Neural progenitor cell (in vitro differentiated cells): ENCODE measurements around the gene ALLC. TPM values are rescaled to one million over a fixed set of nuclear protein-coding genes. Genes with fewer than 3 reads are reported as not detected.

ENCODE experiments used
- DNase-seq: peaks from one replicate; pipeline ENCODE4 v3.0.0-alpha.2; 2016; ENCODE audit warnings: low spot score
- H2AFZ ChIP-seq: fragments of 200-600 bp; sonication (generic); replicated peaks from 2 replicates; pipeline ENCODE4 v1.6.1; 2016; ENCODE audit warnings: antibody characterized with exemption
- H3F3A ChIP-seq: fragments of 200-600 bp; sonication (generic); 2 replicates; pipeline ENCODE4 v1.6.1; 2016; ENCODE audit warnings: antibody characterized with exemption, low read depth
- H3K27ac ChIP-seq: fragments of 200-600 bp; sonication (generic); 2 replicates; pipeline ENCODE4 v1.5.1; 2016; ENCODE audit warnings: mild to moderate bottlenecking
- H3K27me3 ChIP-seq: fragments of 200-600 bp; sonication (generic); 2 replicates; pipeline ENCODE4 v1.6.1; 2016; ENCODE audit warnings: mild to moderate bottlenecking, moderate library complexity
- H3K36me3 ChIP-seq: fragments of 200-600 bp; sonication (generic); 2 replicates; pipeline ENCODE4 v1.5.1; 2016
- H3K4me1 ChIP-seq: fragments of 200-600 bp; sonication (generic); 2 replicates; pipeline ENCODE4 v1.6.1; 2016; ENCODE audit warnings: mixed run types
- H3K4me2 ChIP-seq: fragments of 200-600 bp; sonication (generic); 2 replicates; pipeline ENCODE4 v1.6.1; 2016
- H3K4me3 ChIP-seq: fragments of 200-600 bp; sonication (generic); 2 replicates; pipeline ENCODE4 v1.5.1; 2016
- H3K79me2 ChIP-seq: fragments of 200-600 bp; sonication (generic); 2 replicates; pipeline ENCODE4 v1.6.1; 2016; ENCODE audit warnings: low read depth
- H3K9ac ChIP-seq: fragments of 200-600 bp; sonication (generic); 2 replicates; pipeline ENCODE4 v1.6.1; 2016
- H3K9me3 ChIP-seq: fragments of 200-600 bp; sonication (generic); 2 replicates; pipeline ENCODE4 v1.5.1; 2016; ENCODE audit warnings: low read depth
- H4K20me1 ChIP-seq: fragments of 200-600 bp; sonication (generic); 2 replicates; pipeline ENCODE4 v1.6.1; 2016; ENCODE audit warnings: low read depth
- H3K27ac Mint-ChIP-seq: 3 replicates; pipeline ENCODE4 v1.8.0; 2021; ENCODE audit warnings: mixed read lengths
- H3K27me3 Mint-ChIP-seq: 2 replicates; pipeline ENCODE4 v1.8.0; 2022; ENCODE audit warnings: low read depth, mild to moderate bottlenecking, inconsistent platforms, moderate library complexity, mixed read lengths; ENCODE audit not compliant: insufficient read depth
- H3K36me3 Mint-ChIP-seq: 3 replicates; pipeline ENCODE4 v1.8.0; 2021; ENCODE audit warnings: mixed read lengths
- H3K4me1 Mint-ChIP-seq: 3 replicates; pipeline ENCODE4 v1.8.0; 2021; ENCODE audit warnings: mixed read lengths
- H3K4me3 Mint-ChIP-seq: 3 replicates; pipeline ENCODE4 v1.8.0; 2021; ENCODE audit warnings: mild to moderate bottlenecking, moderate library complexity, mixed read lengths
- H3K9me3 Mint-ChIP-seq: 3 replicates; pipeline ENCODE4 v1.8.0; 2020; ENCODE audit warnings: mixed read lengths
- EZH2 ChIP-seq: fragments of 200-600 bp; sonication (generic); IDR thresholded peaks from 2 replicates; pipeline ENCODE4 v1.6.1; 2017; ENCODE audit warnings: antibody characterized with exemption, mild to moderate bottlenecking, moderate library complexity
- EZH2phosphoT487 ChIP-seq: fragments of 200-600 bp; sonication (generic); IDR thresholded peaks from 2 replicates; pipeline ENCODE4 v1.6.1; 2017; ENCODE audit warnings: antibody characterized with exemption
- total RNA-seq: library from RNA; depleted of rRNA; stranded (reverse); fragments of >200 nt; gene quantifications from 2 replicates; pipeline ENCODE4 v1.2.3, GENCODE V29; 2015; ENCODE audit warnings: low replicate concordance
- TF ChIP-seq, protein P1 (sequence below): fragments of 200-600 bp; sonication (generic); IDR thresholded peaks from 2 replicates; pipeline ENCODE4 v1.5.1; 2017; ENCODE audit warnings: antibody characterized with exemption, mild to moderate bottlenecking

Gene ALLC
- total RNA-seq, 1 donor from 2014 or later: not detected

DNA sequence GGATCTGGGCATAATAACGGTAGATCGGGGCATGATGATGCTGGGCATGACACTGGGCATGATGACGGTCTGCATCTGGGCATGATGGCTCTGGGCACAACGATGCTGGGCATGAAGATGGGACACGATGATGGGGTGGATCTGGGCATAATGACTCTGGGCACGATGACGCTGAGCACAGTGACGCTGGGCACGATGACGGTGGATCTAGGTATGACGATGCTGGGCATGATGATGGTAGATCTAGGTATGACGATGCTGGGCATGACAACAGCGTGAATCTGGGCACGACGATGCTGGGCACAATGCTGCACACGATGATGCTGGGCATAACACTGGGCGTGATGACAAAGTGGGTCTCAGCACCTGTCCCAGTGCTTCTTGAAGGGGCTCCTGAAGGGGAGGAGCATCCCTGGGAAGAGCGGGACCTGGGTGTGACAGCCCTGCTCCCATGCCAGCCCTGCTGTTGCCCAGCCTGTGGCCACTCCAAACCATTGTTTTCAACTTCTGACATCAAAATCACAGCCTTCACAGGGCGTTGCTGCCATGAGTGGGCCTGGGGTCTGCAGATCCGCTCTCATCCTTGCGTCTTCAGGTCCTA lies 30.4 kb upstream of the ALLC start:
- H3K27ac ChIP-seq: no peak overlapping the region

GRCh38 chr2:3628241-3628679 lies 29.7 kb upstream of the ALLC start:
- Mint-ChIP-seq H3K36me3 (no peaks in the 10 kb centered on the region), H3K4me1 (peaks cover 5% of the 10 kb centered on the region), H3K27ac (no peak overlapping the region), H3K4me3 (no peak overlapping the region), H3K9me3 (no peaks in the 10 kb centered on the region), H3K27me3 (peaks cover 4% of the 10 kb centered on the region)
- H3K27me3 ChIP-seq: no peaks in the 10 kb centered on the region
- no peaks in the 10 kb centered on the region for H3K4me1 ChIP-seq
- no peak for TF ChIP-seq EZH2
- TF ChIP-seq EZH2phosphoT487: no peak
- TF ChIP-seq, protein P1, sequence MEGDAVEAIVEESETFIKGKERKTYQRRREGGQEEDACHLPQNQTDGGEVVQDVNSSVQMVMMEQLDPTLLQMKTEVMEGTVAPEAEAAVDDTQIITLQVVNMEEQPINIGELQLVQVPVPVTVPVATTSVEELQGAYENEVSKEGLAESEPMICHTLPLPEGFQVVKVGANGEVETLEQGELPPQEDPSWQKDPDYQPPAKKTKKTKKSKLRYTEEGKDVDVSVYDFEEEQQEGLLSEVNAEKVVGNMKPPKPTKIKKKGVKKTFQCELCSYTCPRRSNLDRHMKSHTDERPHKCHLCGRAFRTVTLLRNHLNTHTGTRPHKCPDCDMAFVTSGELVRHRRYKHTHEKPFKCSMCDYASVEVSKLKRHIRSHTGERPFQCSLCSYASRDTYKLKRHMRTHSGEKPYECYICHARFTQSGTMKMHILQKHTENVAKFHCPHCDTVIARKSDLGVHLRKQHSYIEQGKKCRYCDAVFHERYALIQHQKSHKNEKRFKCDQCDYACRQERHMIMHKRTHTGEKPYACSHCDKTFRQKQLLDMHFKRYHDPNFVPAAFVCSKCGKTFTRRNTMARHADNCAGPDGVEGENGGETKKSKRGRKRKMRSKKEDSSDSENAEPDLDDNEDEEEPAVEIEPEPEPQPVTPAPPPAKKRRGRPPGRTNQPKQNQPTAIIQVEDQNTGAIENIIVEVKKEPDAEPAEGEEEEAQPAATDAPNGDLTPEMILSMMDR: no peak
- no peak for DNase-seq
- H2AFZ ChIP-seq: no peak overlapping the region
- no peaks in the 10 kb centered on the region for H4K20me1 ChIP-seq
- H3K4me3 ChIP-seq: no peak overlapping the region
- H3K79me2 ChIP-seq: no peaks in the 10 kb centered on the region
- no peaks in the 10 kb centered on the region for H3K36me3 ChIP-seq
- H3K27ac ChIP-seq: no peak overlapping the region
- H3K9me3 ChIP-seq: no peaks in the 10 kb centered on the region
- no peak overlapping the region for H3K9ac ChIP-seq
- no peak overlapping the region for H3K4me2 ChIP-seq
- no peaks in the 10 kb centered on the region for H3F3A ChIP-seq

More for the DNA sequence above, 30.4 kb upstream of the ALLC start:
- Mint-ChIP-seq H3K27me3 (no peaks in the 10 kb centered on the region), H3K27ac (no peak overlapping the region), H3K4me1 (peaks cover 5% of the 10 kb centered on the region), H3K9me3 (peaks cover 2% of the 10 kb centered on the region), H3K4me3 (no peak overlapping the region), H3K36me3 (no peaks in the 10 kb centered on the region)
- no peak overlapping the region for H3K4me2 ChIP-seq
- no peak for DNase-seq
- no peaks in the 10 kb centered on the region for H3F3A ChIP-seq
- TF ChIP-seq EZH2phosphoT487: no peak
- TF ChIP-seq, protein P1: no peak
- no peak for TF ChIP-seq EZH2
- H3K36me3 ChIP-seq: no peaks in the 10 kb centered on the region
- H3K4me1 ChIP-seq: no peaks in the 10 kb centered on the region
- H3K9ac ChIP-seq: no peak overlapping the region
- H2AFZ ChIP-seq: no peak overlapping the region
- H4K20me1 ChIP-seq: no peaks in the 10 kb centered on the region
- no peak overlapping the region for H3K4me3 ChIP-seq
- no peaks in the 10 kb centered on the region for H3K9me3 ChIP-seq
- no peaks in the 10 kb centered on the region for H3K27me3 ChIP-seq
- H3K79me2 ChIP-seq: no peaks in the 10 kb centered on the region

- Mint-ChIP-seq H3K4me3 (no peak overlapping the region), H3K27ac (peak overlapping the region; percentile 87), H3K36me3 (no peaks in the 10 kb centered on the region), H3K4me1 (peaks cover 5% of the 10 kb centered on the region), H3K27me3 (peaks cover 6% of the 10 kb centered on the region), H3K9me3 (no peaks in the 10 kb centered on the region)
- H3K36me3 ChIP-seq: no peaks in the 10 kb centered on the region
- H3K4me1 ChIP-seq: no peaks in the 10 kb centered on the region
- H3K27me3 ChIP-seq: no peaks in the 10 kb centered on the region
- H2AFZ ChIP-seq: no peak overlapping the region
- H3F3A ChIP-seq: no peaks in the 10 kb centered on the region
- no peak overlapping the region for H3K27ac ChIP-seq
- no peaks in the 10 kb centered on the region for H4K20me1 ChIP-seq
- no peak overlapping the region for H3K9ac ChIP-seq
- no peaks in the 10 kb centered on the region for H3K79me2 ChIP-seq
- no peak overlapping the region for H3K4me2 ChIP-seq
- DNase-seq: peak; percentile 72
- TF ChIP-seq, protein P1: peak; percentile 57
- TF ChIP-seq EZH2phosphoT487: no peak
- H3K9me3 ChIP-seq: no peaks in the 10 kb centered on the region
- no peak overlapping the region for H3K4me3 ChIP-seq
Observed at GRCh38 chr2:3628800-3629199, 29.2 kb upstream of the ALLC start.
